GM19328 (cell line): ENCODE measurements around the gene RPL22L1.
"Not testable (repeated sequence)": the region's sequence is repeated elsewhere in the genome, so short reads cannot be mapped to it uniquely, and the experiment has no call there.

Source experiments
- ATAC-seq: cut with Tn5 transposase; IDR thresholded peaks from one replicate; pipeline ENCODE4 v1.9.1; 2021; ENCODE audit warnings: mild to moderate bottlenecking, moderate library complexity; ENCODE audit not compliant: unreplicated experiment

The RPL22L1 gene

DNA sequence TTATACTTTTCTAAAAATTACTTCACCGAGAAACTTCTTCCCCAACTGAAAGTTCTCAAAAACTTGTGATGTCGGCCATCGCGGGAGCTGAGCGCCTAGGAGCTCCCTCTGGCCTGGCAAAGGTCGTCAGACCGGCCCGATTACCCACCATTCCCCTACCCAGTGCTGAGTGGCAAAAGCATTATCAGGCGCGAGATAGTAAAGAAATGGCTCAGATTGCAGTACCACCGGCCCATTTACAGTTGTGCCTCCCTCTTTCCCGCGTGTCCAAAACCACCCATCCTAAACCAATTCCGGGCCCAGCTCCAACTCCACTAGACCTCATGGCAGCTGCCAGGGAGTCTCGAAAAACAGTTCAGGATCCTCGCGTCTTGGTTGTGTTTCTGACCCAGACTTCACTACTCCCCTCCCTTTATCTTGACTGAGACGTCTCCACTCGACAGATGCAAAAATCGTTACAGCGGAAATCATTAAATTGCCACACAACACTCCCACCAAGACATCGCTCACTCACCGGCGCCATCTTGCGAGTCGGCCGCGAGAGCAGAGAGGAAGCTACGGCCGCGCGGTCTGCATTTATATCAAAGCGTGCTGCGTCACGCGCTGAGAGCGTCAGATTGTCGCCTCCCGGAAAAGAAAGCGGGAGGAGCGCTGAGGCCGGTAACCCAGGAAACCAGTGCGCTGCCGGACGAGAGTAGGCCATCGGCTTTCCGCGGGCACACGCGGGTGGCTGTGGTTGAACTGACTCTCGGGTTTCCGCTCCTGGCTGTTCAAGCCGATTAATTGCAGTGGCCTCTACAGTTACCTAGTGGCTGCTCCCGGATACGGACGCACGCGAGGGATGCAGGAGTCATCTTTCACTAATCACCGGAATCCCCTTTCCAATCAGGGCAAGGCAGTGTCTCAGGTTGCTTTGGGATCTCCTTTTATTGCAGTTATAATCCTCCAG lies at the start of gene RPL22L1:
Gene RPL22L1 (minus strand): TSS at position 551 of the 949 bp plus-strand sequence. CDS start 28 bp downstream, at position 523.
- ATAC-seq, result peak; percentile 95

DNA sequence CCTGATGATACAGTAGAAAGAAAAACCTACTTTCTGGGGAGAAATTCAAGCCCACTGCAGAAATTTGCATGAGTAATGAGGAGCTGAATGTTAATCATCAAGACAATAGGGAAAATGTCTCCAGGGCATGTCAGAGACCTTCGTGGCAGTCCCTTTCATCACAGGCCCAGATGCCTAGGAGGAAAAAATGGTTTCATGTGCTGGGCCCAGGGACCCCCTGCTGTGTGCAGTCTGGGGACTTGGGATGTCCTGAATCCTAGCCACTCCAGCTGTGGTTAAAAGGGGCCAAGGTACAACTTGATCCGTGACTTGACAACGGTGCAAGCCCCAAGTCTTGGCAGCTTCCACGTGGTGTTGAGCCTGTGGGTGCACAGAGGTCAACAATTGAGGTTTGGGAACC lies 48.7 kb upstream of the RPL22L1 start:
- no peak for ATAC-seq

GRCh38 chr3:170914690-170915089 lies 44.7 kb upstream of the RPL22L1 start:
- no peak for ATAC-seq

DNA sequence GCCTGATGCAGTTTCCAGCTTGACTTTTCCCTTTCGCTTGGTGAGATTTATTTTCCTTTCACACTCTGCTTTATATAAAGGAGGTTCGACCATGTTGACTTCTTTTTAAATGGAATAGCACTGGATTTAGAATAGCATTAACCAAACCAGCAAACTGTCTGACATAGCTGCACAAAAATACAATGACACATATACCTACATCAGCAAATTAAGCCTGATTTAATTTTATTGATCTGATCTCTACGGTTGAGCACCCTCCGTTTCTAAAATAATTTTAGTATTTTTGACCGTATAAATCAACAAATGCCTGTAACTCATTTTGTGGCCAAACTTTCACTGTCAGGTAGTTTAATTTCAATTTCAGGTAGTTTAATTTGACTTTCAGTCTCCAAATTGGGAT lies 44.2 kb upstream of the RPL22L1 start:
- no peak for ATAC-seq

DNA sequence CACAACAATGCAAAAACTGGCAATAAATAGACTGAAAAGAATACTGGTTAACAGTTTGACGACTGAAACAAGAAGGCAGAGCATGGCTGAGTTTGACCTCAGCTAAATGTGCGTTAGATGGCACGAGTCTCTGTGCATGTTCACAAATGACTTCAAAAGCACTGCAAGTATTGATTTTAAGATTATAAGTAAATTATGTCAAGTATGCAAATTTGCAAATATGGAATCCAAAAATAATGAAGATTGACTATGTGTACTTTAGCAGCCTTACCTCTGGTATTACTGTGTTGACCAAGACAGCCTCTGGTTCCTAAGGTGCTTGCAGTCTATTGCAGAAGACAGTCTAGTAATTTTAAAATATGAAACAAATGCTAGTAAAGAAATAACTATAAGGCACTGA lies 41.1 kb upstream of the RPL22L1 start:
- no peak for ATAC-seq

- ATAC-seq, result no peak
Measured at GRCh38 chr3:170910542-170910941, 40.5 kb upstream of the RPL22L1 start.

DNA sequence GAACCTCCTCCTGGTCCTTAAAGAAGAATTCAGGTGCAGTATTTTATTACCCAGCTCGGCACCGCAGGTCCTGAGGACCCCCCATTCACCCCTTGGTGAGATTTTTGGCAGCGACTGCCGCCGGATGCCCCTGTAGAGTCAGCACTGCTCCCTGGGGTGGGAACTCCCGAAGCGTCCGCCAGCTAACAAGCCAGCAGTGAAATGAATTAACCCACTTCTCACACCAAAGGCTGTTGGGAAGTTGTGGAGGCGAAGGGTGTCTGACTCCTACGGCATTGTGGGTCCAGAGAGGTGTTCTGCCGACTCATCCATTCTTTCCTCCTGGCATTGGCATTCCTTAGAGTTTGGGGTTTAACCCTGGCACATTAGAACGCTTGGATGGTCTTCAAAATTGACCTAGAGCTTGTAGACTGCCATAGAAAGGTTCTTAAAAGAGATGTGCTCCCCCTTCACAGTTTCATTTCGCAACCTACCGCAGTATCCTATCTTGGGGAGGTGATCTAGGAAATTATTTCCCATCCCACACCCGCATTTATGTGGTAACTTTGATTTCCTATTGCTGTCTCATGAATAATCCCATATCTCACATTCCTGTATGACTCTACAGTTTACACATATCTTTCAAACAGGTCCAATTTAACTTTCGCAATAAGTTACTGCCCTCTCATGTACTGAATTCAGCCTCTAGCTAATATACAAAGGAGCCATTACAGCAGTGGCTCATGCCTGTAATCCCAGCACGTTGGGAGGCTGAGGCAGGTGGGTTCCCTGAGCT lies 39.3 kb upstream of the RPL22L1 start:
- no peak for ATAC-seq

GRCh38 chr3:170908235-170909116 lies 38.5 kb upstream of the RPL22L1 start, which contains the start of gene EIF5A2:
EIF5A2 (minus strand) TSS chr3:170908637; CDS start chr3:170907806, 831 bp downstream.
- peak; percentile 90 for ATAC-seq

GRCh38 chr3:170907637-170908234 lies 37.7 kb upstream of the RPL22L1 start:
- no peak for ATAC-seq

DNA sequence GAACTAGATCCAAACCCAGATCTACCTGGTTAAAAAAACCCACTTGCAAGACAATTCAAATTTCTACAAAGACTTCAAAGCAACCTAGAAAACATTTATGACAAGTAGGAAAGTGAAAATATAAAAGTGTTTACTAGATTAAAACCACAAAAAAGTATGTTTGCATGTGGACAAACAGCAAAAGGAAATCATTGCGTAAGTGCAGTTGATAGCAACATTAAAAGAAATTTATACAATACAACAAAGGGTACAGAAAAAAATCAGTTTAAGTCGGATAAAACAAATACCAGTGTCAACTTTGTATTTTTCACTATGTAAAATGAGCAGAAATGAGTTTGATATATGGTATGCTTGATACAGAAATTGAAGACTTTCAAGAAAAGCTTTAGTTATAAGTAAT lies 35.9 kb upstream of the RPL22L1 start:
- no peak for ATAC-seq

- no peak for ATAC-seq
Measured at GRCh38 chr3:170903123-170903522, 33.1 kb upstream of the RPL22L1 start.

DNA sequence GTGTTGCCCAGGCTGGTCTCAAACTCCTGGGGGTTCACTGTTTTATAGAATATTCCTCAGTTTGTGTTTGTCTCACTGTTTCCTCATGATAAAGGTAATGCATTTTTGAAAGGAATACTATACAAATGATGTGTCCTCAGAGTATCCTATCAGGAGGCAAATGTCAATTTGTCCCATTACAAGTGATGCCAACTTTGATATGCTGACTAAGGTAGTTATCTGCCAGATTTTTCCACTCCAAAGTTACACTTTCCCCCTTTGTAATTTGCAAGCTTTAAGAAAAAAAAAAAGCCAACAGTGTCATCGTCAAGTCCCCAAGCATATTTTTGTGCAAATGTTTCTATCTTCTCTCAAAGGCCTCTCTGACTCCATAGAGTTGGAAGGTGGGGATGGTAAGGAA lies 29.5 kb upstream of the RPL22L1 start:
- no peak for ATAC-seq

DNA sequence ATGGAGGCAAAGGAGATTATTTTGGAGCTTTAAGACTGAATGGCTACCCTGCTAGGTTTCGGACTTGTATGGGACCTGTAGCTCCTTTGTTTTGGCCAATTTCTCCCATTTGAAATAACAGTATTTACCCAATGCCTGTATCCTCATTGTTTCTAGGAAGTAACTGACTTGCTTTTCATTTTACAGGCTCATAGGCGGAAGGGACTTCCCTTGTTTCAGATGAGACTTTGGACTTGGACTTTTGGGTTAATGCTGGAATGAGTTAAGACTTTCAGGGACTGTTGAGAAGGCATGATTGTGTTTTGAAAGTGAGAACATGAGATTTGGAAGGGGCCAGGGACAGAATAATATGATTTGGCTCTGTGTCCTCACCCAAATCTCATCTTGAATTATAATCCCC lies 28.0 kb upstream of the RPL22L1 start:
- no peak for ATAC-seq

- ATAC-seq, result not testable (repeated sequence)
Measured at GRCh38 chr3:170897199-170897598, 27.2 kb upstream of the RPL22L1 start.

- ATAC-seq, result no peak
Measured at GRCh38 chr3:170896781-170897180, 26.8 kb upstream of the RPL22L1 start.

- not testable (repeated sequence) for ATAC-seq
Measured at GRCh38 chr3:170896333-170896732, 26.3 kb upstream of the RPL22L1 start.

GRCh38 chr3:170893895-170894294 lies 23.9 kb upstream of the RPL22L1 start:
- ATAC-seq, result no peak

DNA sequence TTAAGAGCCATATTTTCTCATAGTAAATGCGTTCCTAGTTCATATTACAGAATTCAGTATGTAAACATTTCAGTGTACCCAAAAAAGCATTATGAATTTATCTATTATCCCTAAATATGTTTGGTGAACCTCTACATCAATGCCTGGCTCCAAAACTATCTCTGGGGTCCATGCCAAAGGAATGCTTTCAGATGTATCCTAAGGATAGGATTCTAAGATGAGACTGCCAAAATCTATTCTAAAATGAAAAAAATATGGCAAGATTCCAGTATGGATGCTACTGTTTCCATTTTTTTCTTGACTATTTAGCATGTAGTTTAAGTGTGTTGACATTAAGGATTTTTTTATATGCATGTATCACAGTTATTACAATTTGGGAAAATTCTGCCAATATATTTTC lies 19.6 kb upstream of the RPL22L1 start:
- ATAC-seq, result no peak

- no peak for ATAC-seq
Measured at GRCh38 chr3:170889132-170889531, 19.1 kb upstream of the RPL22L1 start.
